Lower leg skin (tissue), 4 donors: ENCODE measurements around the gene DLG2. TPM values are rescaled to one million over a fixed set of nuclear protein-coding genes. Genes with fewer than 3 reads are reported as not detected.
"Not testable (repeated sequence)": the region's sequence is repeated elsewhere in the genome, so short reads cannot be mapped to it uniquely, and the experiment has no call there.

ENCODE experiments used
- DNase-seq, 2 donors: peaks; one replicate each; pipeline ENCODE4 v3.0.0-alpha.2; 2019; ENCODE audit warnings: low spot score in 2 of 2
- H3K4me3 ChIP-seq: fragments of 200-600 bp; sonication (generic); 2 replicates; pipeline ENCODE4 v1.5.1; 2017; ENCODE audit warnings: mild to moderate bottlenecking, low read depth; ENCODE audit not compliant: poor library complexity, severe bottlenecking
- POLR2A ChIP-seq, 2 donors: fragments of 450-650 bp; IDR thresholded peaks; one replicate each; pipeline ENCODE4 v1.6.1; 2016 to 2017; ENCODE audit warnings: antibody characterized with exemption in 2 of 2, mild to moderate bottlenecking in 1 of 2, moderate library complexity in 1 of 2
- whole genome bisulfite sequencing, 2 donors: methylation state at CpG; one replicate each; pipeline ENCODE4 v1.1.5; 2018; 5-methylcytosine and 5-hydroxymethylcytosine counted together
- intact Hi-C: fragments of 100-400 bp; cut with DNase I; formaldehyde crosslinking; loops from one replicate; pipeline ENCODE4 v1.15.0; 2023; ENCODE audit warnings: low total_unique reads
- total RNA-seq, 4 donors: library from RNA; depleted of rRNA; stranded (reverse); fragments of >200 nt; gene quantifications; one replicate each; pipeline ENCODE4 v1.1.0, GENCODE V29; 2016
- TF ChIP-seq, protein P1 (sequence below), 3 donors: fragments of 450-650 bp; IDR thresholded peaks; one replicate each; pipeline ENCODE4 v1.5.1; 2016; ENCODE audit warnings: antibody characterized with exemption in 3 of 3, mild to moderate bottlenecking in 3 of 3, moderate library complexity in 2 of 3

The DLG2 gene
- total RNA-seq, 4 donors from 2014 or later: 37.6 to 68.3 (median 46.0) TPM

DNA sequence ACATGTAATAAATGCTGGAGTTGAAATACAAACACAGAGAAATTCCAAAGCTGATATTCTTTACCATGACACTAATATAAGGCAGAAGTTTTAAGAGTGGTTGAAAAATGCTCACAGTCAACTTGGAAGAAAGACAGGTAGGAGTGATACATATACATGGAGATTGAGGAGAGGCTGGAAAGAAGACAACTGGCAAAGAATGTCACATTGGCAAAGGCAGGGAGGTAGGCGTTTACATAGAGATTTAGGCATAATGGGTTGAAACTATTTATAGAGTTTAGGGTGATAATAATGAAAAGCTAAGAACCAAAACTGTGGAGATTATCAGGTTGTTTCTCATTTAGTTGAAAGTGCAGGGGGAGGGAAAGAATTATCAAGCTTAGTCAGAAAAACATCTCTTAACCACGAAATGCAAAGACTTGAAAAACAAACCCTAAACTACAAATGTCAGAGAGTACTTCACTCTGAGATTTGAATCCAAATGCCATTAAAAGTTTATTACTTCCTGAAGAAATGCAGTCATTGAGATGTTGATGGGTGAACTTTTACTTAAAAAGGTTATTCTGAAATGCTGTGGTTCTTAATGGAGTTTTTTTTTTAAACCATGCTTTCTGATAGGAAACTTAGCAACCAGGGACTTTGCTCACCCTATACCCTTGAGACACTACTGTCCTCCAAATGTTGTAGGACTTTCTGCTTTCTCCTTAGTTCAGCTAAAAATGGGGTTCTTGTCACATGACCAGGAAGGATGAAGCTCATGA lies 2202.6 kb downstream of the DLG2 start:
- TF ChIP-seq, protein P1, sequence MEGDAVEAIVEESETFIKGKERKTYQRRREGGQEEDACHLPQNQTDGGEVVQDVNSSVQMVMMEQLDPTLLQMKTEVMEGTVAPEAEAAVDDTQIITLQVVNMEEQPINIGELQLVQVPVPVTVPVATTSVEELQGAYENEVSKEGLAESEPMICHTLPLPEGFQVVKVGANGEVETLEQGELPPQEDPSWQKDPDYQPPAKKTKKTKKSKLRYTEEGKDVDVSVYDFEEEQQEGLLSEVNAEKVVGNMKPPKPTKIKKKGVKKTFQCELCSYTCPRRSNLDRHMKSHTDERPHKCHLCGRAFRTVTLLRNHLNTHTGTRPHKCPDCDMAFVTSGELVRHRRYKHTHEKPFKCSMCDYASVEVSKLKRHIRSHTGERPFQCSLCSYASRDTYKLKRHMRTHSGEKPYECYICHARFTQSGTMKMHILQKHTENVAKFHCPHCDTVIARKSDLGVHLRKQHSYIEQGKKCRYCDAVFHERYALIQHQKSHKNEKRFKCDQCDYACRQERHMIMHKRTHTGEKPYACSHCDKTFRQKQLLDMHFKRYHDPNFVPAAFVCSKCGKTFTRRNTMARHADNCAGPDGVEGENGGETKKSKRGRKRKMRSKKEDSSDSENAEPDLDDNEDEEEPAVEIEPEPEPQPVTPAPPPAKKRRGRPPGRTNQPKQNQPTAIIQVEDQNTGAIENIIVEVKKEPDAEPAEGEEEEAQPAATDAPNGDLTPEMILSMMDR (IDR thresholded peaks at IDR 0.05): no peak
- TF ChIP-seq POLR2A (IDR thresholded peaks at IDR 0.05): no peak
- no peak overlapping the region for H3K4me3 ChIP-seq
- intact Hi-C loops: no loop called here
- DNase-seq: no peak
- 22 to 32% methylated on average over 2 of the region's 2 CpGs for WGBS, 2 donors

DNA sequence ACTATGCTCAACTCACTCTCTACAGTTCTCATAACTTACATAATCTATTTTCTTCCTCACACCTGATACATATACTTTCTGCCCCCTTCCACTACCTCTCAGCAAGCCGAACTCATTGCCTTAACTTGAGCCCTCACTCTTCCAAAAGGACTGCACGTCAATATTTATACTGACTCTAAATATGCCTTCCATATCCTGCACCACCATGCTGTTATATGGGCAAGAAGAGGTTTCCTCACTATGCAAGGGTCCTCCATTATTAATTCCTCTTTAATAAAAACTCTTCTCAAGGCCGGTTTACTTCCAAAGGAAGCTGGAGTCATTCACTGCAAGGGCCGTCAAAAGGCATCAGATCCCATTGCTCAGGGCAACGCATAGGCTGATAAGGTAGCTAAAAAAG lies 2204.5 kb downstream of the DLG2 start:
- H3K4me3 ChIP-seq, DNase-seq, intact Hi-C loops: not testable (repeated sequence)
- 76 to 86% methylated on average over 5 of the region's 5 CpGs for WGBS, 2 donors

DNA sequence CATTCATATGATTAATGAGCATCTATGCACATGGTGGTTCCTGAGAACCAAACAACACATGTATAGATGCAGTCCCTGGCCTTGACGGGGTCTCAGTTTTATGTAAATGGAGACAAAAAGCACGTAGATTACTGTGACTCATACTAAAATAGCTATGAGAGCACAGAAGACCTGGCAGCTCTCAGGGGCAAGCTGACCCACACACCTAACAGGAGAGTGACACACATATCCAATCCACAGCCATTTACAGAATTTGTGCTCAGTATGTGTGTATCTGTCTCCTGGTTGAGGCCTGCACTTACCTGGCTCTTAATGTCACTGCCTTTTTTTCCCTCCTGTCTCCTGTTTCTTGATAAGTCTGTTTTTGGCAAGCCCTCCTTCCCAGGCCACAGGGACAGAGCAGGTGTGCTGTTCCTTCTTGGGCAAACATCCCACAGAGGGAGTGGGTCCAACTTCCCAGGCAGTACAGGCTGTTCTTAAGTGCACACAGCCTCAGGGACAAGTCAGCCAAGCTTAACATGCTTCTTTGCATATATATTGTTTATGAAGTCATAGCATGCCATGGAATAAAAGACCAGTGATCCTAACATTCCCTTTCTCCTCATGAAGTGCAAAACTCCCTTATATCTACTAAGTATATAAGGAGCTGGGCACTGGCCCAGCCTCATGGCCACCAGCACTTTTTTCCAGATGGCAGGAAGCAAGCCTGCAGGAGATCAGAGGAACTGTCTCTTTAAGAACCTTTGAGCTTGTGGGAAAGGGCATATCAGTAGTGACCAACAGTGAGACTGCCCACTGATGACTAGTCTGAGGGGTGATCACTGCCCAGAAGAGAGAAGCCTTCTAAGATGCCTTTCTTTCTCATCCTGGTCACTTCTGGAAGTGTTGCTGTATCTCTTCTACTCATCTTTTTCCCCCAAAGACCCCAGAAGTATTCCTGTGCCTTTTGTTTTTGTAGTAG lies 2216.3 kb downstream of the DLG2 start:
- no peak for TF ChIP-seq POLR2A (IDR thresholded peaks at IDR 0.05)
- TF ChIP-seq, protein P1 (IDR thresholded peaks at IDR 0.05): no peak
- intact Hi-C loops: no loop called here
- no peak overlapping the region for H3K4me3 ChIP-seq
- no peak for DNase-seq
- WGBS, 2 donors: 61 to 64% methylated on average over 2 of the region's 2 CpGs

DNA sequence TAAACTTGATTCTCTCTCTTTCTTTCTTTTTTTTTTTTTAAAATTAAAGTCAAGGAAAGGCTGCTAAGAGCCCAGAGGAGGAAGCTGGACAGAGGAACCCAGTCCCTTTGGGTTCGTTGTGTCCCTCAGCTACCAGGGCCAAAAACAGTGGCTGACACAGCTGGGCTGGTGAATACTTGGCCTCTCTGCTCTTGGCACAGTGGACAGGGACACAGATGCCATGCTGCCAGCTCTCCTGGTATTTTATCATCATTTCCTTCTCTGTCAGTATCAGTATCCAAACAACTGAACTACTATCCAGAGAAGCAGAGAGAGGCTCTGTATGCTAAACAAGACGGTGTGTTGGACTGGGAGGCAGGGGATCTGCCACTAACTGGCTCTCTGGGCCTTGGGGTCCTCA lies 2217.3 kb downstream of the DLG2 start:
- no peak overlapping the region for H3K4me3 ChIP-seq
- WGBS, 2 donors: 77 to 80% methylated on average over 2 of the region's 2 CpGs
- intact Hi-C loops: no loop called here
- DNase-seq: no peak
- TF ChIP-seq, protein P1 (IDR thresholded peaks at IDR 0.05): no peak
- no peak for TF ChIP-seq POLR2A (IDR thresholded peaks at IDR 0.05)

DNA sequence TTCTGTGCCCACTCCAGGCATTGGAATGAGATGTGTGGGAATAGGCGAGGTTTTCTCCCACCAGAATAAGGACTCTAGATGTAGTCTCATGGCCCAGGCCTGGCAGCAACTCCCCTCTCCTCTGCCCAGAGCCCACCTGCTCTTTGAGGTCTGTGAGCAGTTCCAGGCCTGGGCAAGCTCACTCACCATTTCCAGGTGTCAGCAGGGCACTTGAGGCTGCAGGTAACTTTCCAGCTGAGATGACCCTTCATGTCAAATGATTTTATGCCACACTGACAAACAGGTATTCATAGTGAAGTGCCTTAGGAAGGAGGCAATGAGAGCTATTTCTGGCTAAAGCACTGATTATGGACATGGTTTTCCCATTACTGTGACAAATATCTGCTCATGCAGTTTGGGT lies 2217.7 kb downstream of the DLG2 start:
- WGBS, 2 donors: 64 to 73% methylated on average over 1 of the region's 1 CpG
- no peak for TF ChIP-seq POLR2A (IDR thresholded peaks at IDR 0.05)
- TF ChIP-seq, protein P1 (IDR thresholded peaks at IDR 0.05): no peak
- H3K4me3 ChIP-seq: no peak overlapping the region
- intact Hi-C loops: no loop called here
- DNase-seq: no peak

DNA sequence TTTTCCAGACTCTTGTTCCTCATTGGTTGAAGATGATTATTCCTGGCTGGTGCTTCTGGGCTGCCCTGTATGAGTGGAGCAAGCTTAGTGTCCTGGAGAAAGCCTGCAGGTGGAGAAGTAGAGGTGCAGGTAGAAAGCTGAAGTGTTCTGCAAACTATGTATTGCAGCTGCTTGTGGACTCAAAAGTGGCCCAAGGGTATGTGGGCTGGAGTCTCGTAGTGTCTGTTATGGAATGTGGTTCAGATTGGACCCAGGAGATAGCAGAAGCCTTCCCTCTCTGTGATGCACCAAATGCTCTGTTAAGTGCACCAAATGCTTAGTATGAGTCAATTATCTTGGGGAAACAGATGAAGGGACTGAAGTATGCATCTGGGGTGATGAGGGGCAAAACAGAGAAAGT lies 2218.2 kb downstream of the DLG2 start:
- WGBS, 2 donors: 56% methylated on average over 1 of the region's 1 CpG
- H3K4me3 ChIP-seq: no peak overlapping the region
- TF ChIP-seq POLR2A (IDR thresholded peaks at IDR 0.05): no peak
- TF ChIP-seq, protein P1 (IDR thresholded peaks at IDR 0.05): no peak
- intact Hi-C loops: no loop called here
- DNase-seq: no peak
